MM.1S (cell line): ENCODE results near the gene CYP2D6.

Source experiments
- DNase-seq: peaks from one replicate; pipeline ENCODE4 v3.0.0-alpha.2; 2015
- H2AFZ ChIP-seq: fragments of 300-600 bp; sonication (generic); 2 replicates; pipeline ENCODE4 v1.6.0; 2016; ENCODE audit warnings: antibody characterized with exemption, low read length
- H3F3A ChIP-seq: fragments of 300-600 bp; sonication (generic); 2 replicates; pipeline ENCODE4 v1.6.1; 2016; ENCODE audit warnings: mild to moderate bottlenecking, antibody characterized with exemption, low read length, moderate library complexity, mixed read lengths; ENCODE audit not compliant: insufficient read depth
- H3K27ac ChIP-seq: fragments of 300-600 bp; sonication (generic); 2 replicates; pipeline ENCODE4 v1.5.1; 2016; ENCODE audit warnings: mild to moderate bottlenecking, low read length
- H3K27me3 ChIP-seq: fragments of 300-600 bp; sonication (generic); replicated peaks from 2 replicates; pipeline ENCODE4 v1.6.0; 2016; ENCODE audit warnings: low read length; ENCODE audit not compliant: insufficient read depth
- H3K36me3 ChIP-seq: fragments of 300-600 bp; sonication (generic); replicated peaks from 2 replicates; pipeline ENCODE4 v1.6.1; 2016; ENCODE audit warnings: mild to moderate bottlenecking, low read length, mixed read lengths; ENCODE audit not compliant: insufficient read depth
- H3K4me1 ChIP-seq: fragments of 300-600 bp; sonication (generic); 2 replicates; pipeline ENCODE4 v1.6.1; 2016; ENCODE audit warnings: low read length, mixed read lengths
- H3K4me2 ChIP-seq: fragments of 300-600 bp; sonication (generic); 2 replicates; pipeline ENCODE4 v1.6.0; 2016; ENCODE audit warnings: low read depth, low read length
- H3K4me3 ChIP-seq: fragments of 300-600 bp; sonication (generic); 2 replicates; pipeline ENCODE4 v1.5.1; 2016; ENCODE audit warnings: low read length, mixed read lengths
- H3K79me2 ChIP-seq: fragments of 300-600 bp; sonication (generic); 2 replicates; pipeline ENCODE4 v1.6.1; 2016; ENCODE audit warnings: mixed run types, low read length, mixed read lengths
- H3K9ac ChIP-seq: fragments of 300-600 bp; sonication (generic); 2 replicates; pipeline ENCODE4 v1.6.1; 2016; ENCODE audit warnings: low read length, mixed read lengths
- H3K9me2 ChIP-seq: fragments of 300-600 bp; sonication (generic); replicated peaks from 2 replicates; pipeline ENCODE4 v1.6.1; 2016; ENCODE audit warnings: mild to moderate bottlenecking, low read length, mixed read lengths; ENCODE audit not compliant: insufficient read depth
- H3K9me3 ChIP-seq: fragments of 300-600 bp; sonication (generic); replicated peaks from 2 replicates; pipeline ENCODE4 v1.6.1; 2016; ENCODE audit warnings: mild to moderate bottlenecking, low read length, mixed read lengths; ENCODE audit not compliant: insufficient read depth
- H4K20me1 ChIP-seq: fragments of 300-600 bp; sonication (generic); 2 replicates; pipeline ENCODE4 v1.6.1; 2016; ENCODE audit warnings: mild to moderate bottlenecking, low read length, moderate library complexity, mixed read lengths; ENCODE audit not compliant: insufficient read depth
- CTCF ChIP-seq: fragments of 300-600 bp; sonication (generic); IDR thresholded peaks from 2 replicates; pipeline ENCODE4 v1.5.1; 2016; ENCODE audit warnings: antibody characterized with exemption, low read length, mixed read lengths
- EZH2 ChIP-seq: fragments of 300-600 bp; sonication (generic); optimal IDR thresholded peaks from 2 replicates; pipeline ENCODE3; 2017; ENCODE audit warnings: low read depth, mild to moderate bottlenecking, antibody characterized with exemption, low read length, mixed read lengths
- EZH2phosphoT487 ChIP-seq: fragments of 300-600 bp; sonication (generic); IDR thresholded peaks from 2 replicates; pipeline ENCODE4 v1.6.1; 2018; ENCODE audit warnings: antibody characterized with exemption, low read length

The CYP2D6 gene

GRCh38 chr22:42156598-42156997, 26.0 kb upstream of the CYP2D6 start:
- Histone ChIP-seq H3K27ac (no peak overlapping the region), H2AFZ (no peak overlapping the region)

GRCh38 chr22:42156121-42156520, 25.5 kb upstream of the CYP2D6 start:
- Histone ChIP-seq H3K36me3 (no peaks in the 10 kb centered on the region), H3K27ac (no peak overlapping the region), H3K4me3 (no peak overlapping the region), H2AFZ (no peak overlapping the region), H3F3A (no peaks in the 10 kb centered on the region), H3K4me1 (no peaks in the 10 kb centered on the region), H4K20me1 (no peaks in the 10 kb centered on the region), H3K27me3 (no peaks in the 10 kb centered on the region), H3K9me2 (no peaks in the 10 kb centered on the region), H3K4me2 (no peak overlapping the region), H3K9me3 (no peaks in the 10 kb centered on the region), H3K79me2 (no peaks in the 10 kb centered on the region), H3K9ac (no peak overlapping the region)
- TF ChIP-seq EZH2phosphoT487 (no peak), EZH2 (no peak), CTCF (no peak)
- no peak for DNase-seq

More at GRCh38 chr22:42156598-42156997, 26.0 kb upstream of the CYP2D6 start:
- TF ChIP-seq CTCF = no peak
- no peak for TF ChIP-seq EZH2phosphoT487
- no peak for TF ChIP-seq EZH2
- Histone ChIP-seq H3K79me2 (no peaks in the 10 kb centered on the region), H3K9ac (no peak overlapping the region), H3K4me3 (no peak overlapping the region), H4K20me1 (no peaks in the 10 kb centered on the region), H3K27me3 (no peaks in the 10 kb centered on the region), H3K9me3 (no peaks in the 10 kb centered on the region), H3K4me2 (no peak overlapping the region), H3K36me3 (no peaks in the 10 kb centered on the region), H3K9me2 (no peaks in the 10 kb centered on the region), H3K4me1 (no peaks in the 10 kb centered on the region), H3F3A (no peaks in the 10 kb centered on the region)
- no peak for DNase-seq

- Histone ChIP-seq H3K36me3 (no peaks in the 10 kb centered on the region), H3K27me3 (no peaks in the 10 kb centered on the region), H3K9me2 (no peaks in the 10 kb centered on the region), H3K4me2 (no peak overlapping the region), H3F3A (no peaks in the 10 kb centered on the region), H3K4me3 (no peak overlapping the region), H2AFZ (no peak overlapping the region), H3K4me1 (no peaks in the 10 kb centered on the region), H3K27ac (no peak overlapping the region), H3K9me3 (no peaks in the 10 kb centered on the region), H3K79me2 (no peaks in the 10 kb centered on the region), H3K9ac (no peak overlapping the region), H4K20me1 (no peaks in the 10 kb centered on the region)
- DNase-seq = no peak
- TF ChIP-seq EZH2 (no peak), EZH2phosphoT487 (no peak), CTCF (no peak)
These were observed 24.5 kb upstream of the CYP2D6 start for GRCh38 chr22:42155053-42155543.
